K562 (cell line): Measurements from ENCODE around the gene CLEC3B. TPM values are rescaled to one million over a fixed set of nuclear protein-coding genes. Genes with fewer than 3 reads are reported as not detected.

ENCODE experiments used
- CHAMP1 ChIP-seq: fragments of 450-650 bp; IDR thresholded peaks from 2 replicates; pipeline ENCODE4 v1.6.1; 2016; ENCODE audit warnings: mild to moderate bottlenecking
- ESRRA ChIP-seq: fragments of 450-650 bp; IDR thresholded peaks from 2 replicates; pipeline ENCODE4 v1.6.1; 2014; ENCODE audit warnings: low read depth, mild to moderate bottlenecking, moderate library complexity, borderline replicate concordance
- IRF9 ChIP-seq: fragments of 450-650 bp; IDR thresholded peaks from 2 replicates; pipeline ENCODE4 v1.6.1; 2016; ENCODE audit warnings: missing biosample characterization, missing genetic modification characterization
- KDM1A ChIP-seq, 2 experiments: fragments of 450-650 bp; IDR thresholded peaks; 2 replicates each; pipeline ENCODE4 v1.6.1; 2016; ENCODE audit warnings: mild to moderate bottlenecking in 2 of 2
- POU5F1 ChIP-seq: fragments of 150-350 bp; IDR thresholded peaks from 2 replicates; pipeline ENCODE4 v1.6.1; 2014; ENCODE audit warnings: borderline replicate concordance, low read length, low read depth, mild to moderate bottlenecking; ENCODE audit not compliant: partially characterized antibody
- PTBP1 ChIP-seq: fragments of 200-400 bp; formaldehyde crosslinking; IDR thresholded peaks from 2 replicates; pipeline ENCODE4 v1.6.1; 2017; ENCODE audit warnings: low read depth, low read length
- RBBP5 ChIP-seq: fragments of 200-600 bp; sonication (generic); IDR thresholded peaks from 2 replicates; pipeline ENCODE4 v1.6.1; 2012; ENCODE audit warnings: borderline replicate concordance, mild to moderate bottlenecking, low read length, control low read depth, inconsistent platforms; ENCODE audit not compliant: insufficient read depth, poor library complexity, severe bottlenecking
- U2AF1 ChIP-seq: fragments of 200-400 bp; formaldehyde crosslinking; optimal IDR thresholded peaks from 2 replicates; pipeline ENCODE3; 2017; ENCODE audit warnings: mild to moderate bottlenecking, low read depth, low read length, moderate library complexity
- polyA plus RNA-seq, 8 experiments: library from polyadenylated mRNA; depleted of rRNA in 4 of 8; stranded (reverse) in 5 of 8; unstranded in 3 of 8; fragments of >200 nt; fragmentation: Nextera tagmentation in 2 of 8; fragmentation: Illumina TruSeq in 1 of 8; extraction: Ambion mirVana in 2 of 8; extraction: Trizol in 1 of 8; gene quantifications; 2 replicates each; pipeline versions ENCODE4 v1.2.1 to v1.2.3, GENCODE V29; 2011 to 2014; ENCODE audit warnings: inconsistent platforms in 1 of 8, missing spikeins in 1 of 8
- total RNA-seq, 7 experiments: library from RNA; depleted of rRNA in 6 of 7; stranded (reverse); fragments of >200 nt in 6 of 7; fragmentation: Illumina TruSeq in 2 of 7; extraction: Trizol in 2 of 7; gene quantifications; 2 replicates each; pipeline versions ENCODE4 v1.2.1 to v1.2.3, GENCODE V29; 2011 to 2021; ENCODE audit warnings: low replicate concordance in 1 of 7
- TF ChIP-seq, protein P1 (sequence below): fragments of 450-650 bp; IDR thresholded peaks from 2 replicates; pipeline ENCODE4 v1.6.1; 2016; ENCODE audit warnings: antibody characterized with exemption
- TF ChIP-seq, protein P2 (sequence below): fragments of 250-450 bp; sonication (Bioruptor Pico); IDR thresholded peaks from 2 replicates; pipeline ENCODE4 v1.9.0; 2021; ENCODE audit warnings: mild to moderate bottlenecking
- TF ChIP-seq, protein P3 (sequence below), 2 experiments: fragments of 450-650 bp; formaldehyde crosslinking in 1 of 2; IDR thresholded peaks; 2 replicates each; pipeline versions ENCODE4 v1.4.0 to v1.6.1; 2014 to 2020; ENCODE audit warnings: mild to moderate bottlenecking in 2 of 2, borderline replicate concordance in 1 of 2, low read depth in 1 of 2
- TF ChIP-seq, protein P4 (sequence below): fragments of 200-800 bp; sonication (Bioruptor generic); IDR thresholded peaks from 2 replicates; pipeline ENCODE4 v1.6.1; 2017; ENCODE audit warnings: missing genetic modification characterization, missing compliant biosample characterization

Gene CLEC3B
- total and polyA plus RNA-seq, 9 of the 15 experiments (the other 6 are each of a cell fraction or from before 2014, with no cell fraction given): not detected

GRCh38 chr3:45071075-45071474, 45.0 kb downstream of the CLEC3B start (continued):
- TF ChIP-seq IRF9 (tag) (no peak), ESRRA (peak; percentile 24; the same call in 1 of the 2 replicates), POU5F1 (no peak), RBBP5 (no peak), PTBP1 (peak; percentile 97), CHAMP1 (peak; percentile 75), KDM1A (IDR thresholded peaks at IDR 0.05) (peak; percentile 83 to 93), U2AF1 (no peak)
- TF ChIP-seq, protein P1, sequence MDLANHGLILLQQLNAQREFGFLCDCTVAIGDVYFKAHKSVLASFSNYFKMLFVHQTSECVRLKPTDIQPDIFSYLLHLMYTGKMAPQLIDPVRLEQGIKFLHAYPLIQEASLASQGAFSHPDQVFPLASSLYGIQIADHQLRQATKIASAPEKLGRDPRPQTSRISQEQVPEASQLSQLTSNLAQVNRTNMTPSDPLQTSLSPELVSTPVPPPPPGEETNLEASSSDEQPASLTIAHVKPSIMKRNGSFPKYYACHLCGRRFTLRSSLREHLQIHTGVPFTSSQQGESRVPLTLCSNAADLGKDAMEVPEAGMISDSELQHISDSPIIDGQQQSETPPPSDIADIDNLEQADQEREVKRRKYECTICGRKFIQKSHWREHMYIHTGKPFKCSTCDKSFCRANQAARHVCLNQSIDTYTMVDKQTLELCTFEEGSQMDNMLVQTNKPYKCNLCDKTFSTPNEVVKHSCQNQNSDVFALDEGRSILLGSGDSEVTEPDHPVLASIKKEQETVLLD: no peak
- TF ChIP-seq, protein P2, sequence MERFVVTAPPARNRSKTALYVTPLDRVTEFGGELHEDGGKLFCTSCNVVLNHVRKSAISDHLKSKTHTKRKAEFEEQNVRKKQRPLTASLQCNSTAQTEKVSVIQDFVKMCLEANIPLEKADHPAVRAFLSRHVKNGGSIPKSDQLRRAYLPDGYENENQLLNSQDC (CRISPR knock-in tag): no peak
- TF ChIP-seq, protein P3, sequence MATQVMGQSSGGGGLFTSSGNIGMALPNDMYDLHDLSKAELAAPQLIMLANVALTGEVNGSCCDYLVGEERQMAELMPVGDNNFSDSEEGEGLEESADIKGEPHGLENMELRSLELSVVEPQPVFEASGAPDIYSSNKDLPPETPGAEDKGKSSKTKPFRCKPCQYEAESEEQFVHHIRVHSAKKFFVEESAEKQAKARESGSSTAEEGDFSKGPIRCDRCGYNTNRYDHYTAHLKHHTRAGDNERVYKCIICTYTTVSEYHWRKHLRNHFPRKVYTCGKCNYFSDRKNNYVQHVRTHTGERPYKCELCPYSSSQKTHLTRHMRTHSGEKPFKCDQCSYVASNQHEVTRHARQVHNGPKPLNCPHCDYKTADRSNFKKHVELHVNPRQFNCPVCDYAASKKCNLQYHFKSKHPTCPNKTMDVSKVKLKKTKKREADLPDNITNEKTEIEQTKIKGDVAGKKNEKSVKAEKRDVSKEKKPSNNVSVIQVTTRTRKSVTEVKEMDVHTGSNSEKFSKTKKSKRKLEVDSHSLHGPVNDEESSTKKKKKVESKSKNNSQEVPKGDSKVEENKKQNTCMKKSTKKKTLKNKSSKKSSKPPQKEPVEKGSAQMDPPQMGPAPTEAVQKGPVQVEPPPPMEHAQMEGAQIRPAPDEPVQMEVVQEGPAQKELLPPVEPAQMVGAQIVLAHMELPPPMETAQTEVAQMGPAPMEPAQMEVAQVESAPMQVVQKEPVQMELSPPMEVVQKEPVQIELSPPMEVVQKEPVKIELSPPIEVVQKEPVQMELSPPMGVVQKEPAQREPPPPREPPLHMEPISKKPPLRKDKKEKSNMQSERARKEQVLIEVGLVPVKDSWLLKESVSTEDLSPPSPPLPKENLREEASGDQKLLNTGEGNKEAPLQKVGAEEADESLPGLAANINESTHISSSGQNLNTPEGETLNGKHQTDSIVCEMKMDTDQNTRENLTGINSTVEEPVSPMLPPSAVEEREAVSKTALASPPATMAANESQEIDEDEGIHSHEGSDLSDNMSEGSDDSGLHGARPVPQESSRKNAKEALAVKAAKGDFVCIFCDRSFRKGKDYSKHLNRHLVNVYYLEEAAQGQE (IDR thresholded peaks at IDR 0.05; ENCODE audit: borderline replicate concordance): no peak
- TF ChIP-seq, protein P3 (CRISPR knock-in tag; IDR thresholded peaks at IDR 0.05; ENCODE audit: low read depth): no peak
- TF ChIP-seq, protein P4, sequence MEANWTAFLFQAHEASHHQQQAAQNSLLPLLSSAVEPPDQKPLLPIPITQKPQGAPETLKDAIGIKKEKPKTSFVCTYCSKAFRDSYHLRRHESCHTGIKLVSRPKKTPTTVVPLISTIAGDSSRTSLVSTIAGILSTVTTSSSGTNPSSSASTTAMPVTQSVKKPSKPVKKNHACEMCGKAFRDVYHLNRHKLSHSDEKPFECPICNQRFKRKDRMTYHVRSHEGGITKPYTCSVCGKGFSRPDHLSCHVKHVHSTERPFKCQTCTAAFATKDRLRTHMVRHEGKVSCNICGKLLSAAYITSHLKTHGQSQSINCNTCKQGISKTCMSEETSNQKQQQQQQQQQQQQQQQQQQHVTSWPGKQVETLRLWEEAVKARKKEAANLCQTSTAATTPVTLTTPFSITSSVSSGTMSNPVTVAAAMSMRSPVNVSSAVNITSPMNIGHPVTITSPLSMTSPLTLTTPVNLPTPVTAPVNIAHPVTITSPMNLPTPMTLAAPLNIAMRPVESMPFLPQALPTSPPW: 0 out of 2 replicates have a peak, but pooled peaks have one; percentile 15
